ENCODE measurements around the gene GAREM1. TPM values are rescaled to one million over a fixed set of nuclear protein-coding genes. Genes with fewer than 3 reads are reported as not detected.

Gene GAREM1
- total RNA-seq, 1 experiment from 2014 or later: 10.2 TPM

DNA sequence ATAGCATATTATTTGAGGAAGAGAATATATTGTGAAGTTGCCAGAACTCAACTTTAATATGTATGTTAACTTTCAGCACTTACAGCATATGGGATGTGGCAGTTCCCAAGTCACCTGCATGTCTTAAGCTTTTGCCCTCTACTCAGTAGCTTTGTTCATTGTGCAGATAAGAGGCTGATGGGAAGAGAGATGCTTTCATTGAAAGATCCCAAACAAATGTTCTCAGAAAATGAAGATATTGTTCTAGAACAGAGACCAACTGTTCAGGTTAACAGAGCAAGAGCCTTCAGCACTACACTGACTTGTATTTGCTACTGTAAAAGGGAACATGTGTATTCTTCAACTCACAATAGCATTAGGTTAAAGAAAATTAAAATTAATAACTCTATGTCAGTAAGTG lies 28.1 kb downstream of the GAREM1 start:
- no peak for DNase-seq
- H3K27ac ChIP-seq: no peak overlapping the region
- H3K79me2 ChIP-seq (ENCODE audit: low read depth): peaks cover 18% of the 10 kb centered on the region; the same call in 1 of the 2 replicates
- H4K20me1 ChIP-seq (ENCODE audit: insufficient read depth): no peaks in the 10 kb centered on the region
- no TSS peak for BruUV-seq (replicated peaks)
- no peaks in the 10 kb centered on the region for H3K27me3 ChIP-seq (ENCODE audit: insufficient read depth, low read depth)
- H3K4me3 ChIP-seq: no peak overlapping the region
- no peaks in the 10 kb centered on the region for H3F3A ChIP-seq (ENCODE audit: insufficient read depth, low read depth)
- no peaks in the 10 kb centered on the region for H3K36me3 ChIP-seq (ENCODE audit: low read depth)
- no peaks in the 10 kb centered on the region for H3K4me1 ChIP-seq (replicated peaks; ENCODE audit: insufficient read depth)
- H3K4me2 ChIP-seq: no peak overlapping the region
- intact Hi-C loops (cut with micrococcal nuclease; ENCODE audit: unreplicated experiment): no loop called here
- TF ChIP-seq EZH2 (IDR thresholded peaks at IDR 0.05; ENCODE audit: low read depth): no peak
- TF ChIP-seq, protein P1, sequence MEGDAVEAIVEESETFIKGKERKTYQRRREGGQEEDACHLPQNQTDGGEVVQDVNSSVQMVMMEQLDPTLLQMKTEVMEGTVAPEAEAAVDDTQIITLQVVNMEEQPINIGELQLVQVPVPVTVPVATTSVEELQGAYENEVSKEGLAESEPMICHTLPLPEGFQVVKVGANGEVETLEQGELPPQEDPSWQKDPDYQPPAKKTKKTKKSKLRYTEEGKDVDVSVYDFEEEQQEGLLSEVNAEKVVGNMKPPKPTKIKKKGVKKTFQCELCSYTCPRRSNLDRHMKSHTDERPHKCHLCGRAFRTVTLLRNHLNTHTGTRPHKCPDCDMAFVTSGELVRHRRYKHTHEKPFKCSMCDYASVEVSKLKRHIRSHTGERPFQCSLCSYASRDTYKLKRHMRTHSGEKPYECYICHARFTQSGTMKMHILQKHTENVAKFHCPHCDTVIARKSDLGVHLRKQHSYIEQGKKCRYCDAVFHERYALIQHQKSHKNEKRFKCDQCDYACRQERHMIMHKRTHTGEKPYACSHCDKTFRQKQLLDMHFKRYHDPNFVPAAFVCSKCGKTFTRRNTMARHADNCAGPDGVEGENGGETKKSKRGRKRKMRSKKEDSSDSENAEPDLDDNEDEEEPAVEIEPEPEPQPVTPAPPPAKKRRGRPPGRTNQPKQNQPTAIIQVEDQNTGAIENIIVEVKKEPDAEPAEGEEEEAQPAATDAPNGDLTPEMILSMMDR (conservative IDR thresholded peaks at IDR 0.05): no peak
- no peaks in the 10 kb centered on the region for H3K9me3 ChIP-seq (ENCODE audit: insufficient read depth, low read depth)
- ChIA-PET CTCF (no interaction called here), POLR2A (ENCODE audit: unreplicated experiment) (no interaction called here)
- H3K9me2 ChIP-seq (ENCODE audit: insufficient read depth): no peaks in the 10 kb centered on the region
- no peak overlapping the region for H2AFZ ChIP-seq

DNA sequence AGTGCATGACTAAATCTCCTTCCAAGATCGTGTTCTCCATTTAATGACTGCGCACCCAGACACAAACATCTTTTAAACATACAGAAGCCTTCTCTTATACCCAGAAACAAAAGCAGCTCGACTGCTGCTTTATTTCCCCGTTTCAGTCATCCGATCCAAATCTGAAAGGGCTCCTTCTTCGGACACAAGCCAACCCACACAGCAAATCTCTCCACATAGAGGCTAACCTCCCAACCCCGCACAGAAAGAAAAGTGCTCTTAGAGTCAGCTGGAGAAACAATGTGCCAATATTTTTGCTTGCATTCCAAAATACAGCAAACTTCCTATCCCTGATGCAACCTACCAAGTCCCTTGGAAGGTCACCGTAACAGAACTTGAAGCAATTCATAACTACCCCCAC lies 29.1 kb downstream of the GAREM1 start:
- no peak for DNase-seq
- H3K4me1 ChIP-seq (replicated peaks; ENCODE audit: insufficient read depth): no peaks in the 10 kb centered on the region
- no TSS peak for BruUV-seq (replicated peaks)
- H3K79me2 ChIP-seq (ENCODE audit: low read depth): peaks cover 15% of the 10 kb centered on the region; the same call in 1 of the 2 replicates
- no peak for TF ChIP-seq EZH2 (IDR thresholded peaks at IDR 0.05; ENCODE audit: low read depth)
- TF ChIP-seq, protein P1 (conservative IDR thresholded peaks at IDR 0.05): no peak
- H3F3A ChIP-seq (ENCODE audit: insufficient read depth, low read depth): no peaks in the 10 kb centered on the region
- no peaks in the 10 kb centered on the region for H3K9me3 ChIP-seq (ENCODE audit: insufficient read depth, low read depth)
- no peaks in the 10 kb centered on the region for H3K27me3 ChIP-seq (ENCODE audit: insufficient read depth, low read depth)
- H3K9me2 ChIP-seq (ENCODE audit: insufficient read depth): no peaks in the 10 kb centered on the region
- no peaks in the 10 kb centered on the region for H4K20me1 ChIP-seq (ENCODE audit: insufficient read depth)
- no peak overlapping the region for H3K4me2 ChIP-seq
- POLR2A ChIA-PET (ENCODE audit: unreplicated experiment): no interaction called here
- no peaks in the 10 kb centered on the region for H3K36me3 ChIP-seq (ENCODE audit: low read depth)
- intact Hi-C loops (cut with micrococcal nuclease; ENCODE audit: unreplicated experiment): no loop called here
- no peak overlapping the region for H2AFZ ChIP-seq
- H3K4me3 ChIP-seq: no peak overlapping the region
- CTCF ChIA-PET: no interaction called here
- no peak overlapping the region for H3K27ac ChIP-seq

DNA sequence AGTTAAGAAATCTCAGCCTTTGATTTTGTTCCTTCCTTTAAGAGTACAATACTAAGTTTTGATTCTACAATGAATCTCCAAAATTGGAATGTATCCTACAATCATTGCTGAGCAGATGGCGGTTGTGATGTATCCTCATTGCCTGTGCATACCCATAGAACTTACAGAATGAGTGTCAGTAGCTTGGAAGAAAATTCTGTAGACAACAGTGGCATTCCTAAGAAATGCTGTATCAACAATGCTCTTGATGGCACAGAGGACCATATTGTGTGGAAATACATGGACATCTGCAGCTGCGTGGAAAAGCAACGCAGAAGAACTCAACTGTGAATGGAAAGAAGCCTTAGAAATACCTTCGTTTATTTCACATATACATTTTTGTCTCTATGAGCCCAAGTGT lies 30.2 kb downstream of the GAREM1 start:
- POLR2A ChIA-PET (ENCODE audit: unreplicated experiment): no interaction called here
- no TSS peak for BruUV-seq (replicated peaks)
- Histone ChIP-seq H3K36me3 (ENCODE audit: low read depth) (no peaks in the 10 kb centered on the region), H3K4me2 (no peak overlapping the region), H3K9me2 (ENCODE audit: insufficient read depth) (no peaks in the 10 kb centered on the region), H3K27ac (no peak overlapping the region), H3K9me3 (ENCODE audit: insufficient read depth, low read depth) (no peaks in the 10 kb centered on the region), H4K20me1 (ENCODE audit: insufficient read depth) (no peaks in the 10 kb centered on the region), H3K79me2 (ENCODE audit: low read depth) (peaks cover 15% of the 10 kb centered on the region; the same call in 1 of the 2 replicates), H3F3A (ENCODE audit: insufficient read depth, low read depth) (no peaks in the 10 kb centered on the region), H3K4me1 (replicated peaks; ENCODE audit: insufficient read depth) (no peaks in the 10 kb centered on the region), H3K4me3 (no peak overlapping the region), H2AFZ (no peak overlapping the region), H3K27me3 (ENCODE audit: insufficient read depth, low read depth) (no peaks in the 10 kb centered on the region)
- DNase-seq: no peak
- TF ChIP-seq, protein P1 (conservative IDR thresholded peaks at IDR 0.05): no peak
- no peak for TF ChIP-seq EZH2 (IDR thresholded peaks at IDR 0.05; ENCODE audit: low read depth)
- CTCF ChIA-PET: no interaction called here
- intact Hi-C loops (cut with micrococcal nuclease; ENCODE audit: unreplicated experiment): no loop called here

Measured in PC-9 (cell line).